ENCODE results near the gene ITGA4. TPM values are rescaled to one million over a fixed set of nuclear protein-coding genes. Genes with fewer than 3 reads are reported as not detected.

The ITGA4 gene
- total RNA-seq, 1 donor from 2014 or later, result 39.4 TPM

GRCh38 chr2:181499231-181499630, 42.0 kb downstream of the ITGA4 start:
- no peak for DNase-seq (ENCODE audit: extremely low read depth, low read depth, low spot score)

- DNase-seq (ENCODE audit: extremely low read depth, low read depth, low spot score), result no peak
Measured at GRCh38 chr2:181500201-181500600, 43.0 kb downstream of the ITGA4 start.

DNA sequence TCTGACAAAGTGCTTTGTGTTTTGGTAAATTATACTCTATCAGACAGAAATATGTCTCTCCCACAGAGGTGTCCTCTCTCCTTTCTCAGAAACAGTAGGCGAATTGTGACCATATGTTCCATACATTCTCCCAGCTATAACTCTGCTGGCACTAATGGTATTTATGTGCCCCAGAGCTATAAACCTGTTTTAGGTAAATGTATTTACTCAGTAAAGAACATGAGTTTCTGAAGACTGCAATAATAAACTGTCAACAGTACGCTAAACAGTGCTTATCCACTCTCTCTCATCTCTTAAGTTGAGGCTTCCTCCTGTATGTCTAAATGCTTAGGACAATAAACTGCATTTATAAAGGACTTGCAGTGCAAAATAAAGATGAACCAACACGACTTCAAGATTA, 58.5 kb downstream of the ITGA4 start:
- DNase-seq (ENCODE audit: extremely low read depth, low read depth, low spot score), result no peak

DNA sequence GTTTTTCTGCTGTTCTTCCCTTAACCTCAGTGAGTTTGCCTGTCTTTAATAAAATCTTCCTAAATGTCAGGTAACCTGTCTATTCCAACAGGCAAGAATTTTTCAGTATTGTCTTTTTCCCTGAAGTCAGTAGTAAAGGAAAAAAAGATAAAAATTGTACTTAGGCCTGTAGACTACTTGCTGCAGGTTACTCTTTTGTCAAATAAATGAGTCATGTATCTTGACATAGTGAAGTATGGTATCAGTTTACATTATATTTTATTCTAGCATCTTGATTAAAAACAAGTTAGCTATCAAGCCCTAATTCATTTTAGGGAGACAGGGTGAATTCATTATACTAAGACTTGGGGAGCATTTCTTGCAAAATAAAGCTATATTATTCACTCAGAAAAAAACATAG, 59.8 kb downstream of the ITGA4 start:
- no peak for DNase-seq (ENCODE audit: extremely low read depth, low read depth, low spot score)

DNA sequence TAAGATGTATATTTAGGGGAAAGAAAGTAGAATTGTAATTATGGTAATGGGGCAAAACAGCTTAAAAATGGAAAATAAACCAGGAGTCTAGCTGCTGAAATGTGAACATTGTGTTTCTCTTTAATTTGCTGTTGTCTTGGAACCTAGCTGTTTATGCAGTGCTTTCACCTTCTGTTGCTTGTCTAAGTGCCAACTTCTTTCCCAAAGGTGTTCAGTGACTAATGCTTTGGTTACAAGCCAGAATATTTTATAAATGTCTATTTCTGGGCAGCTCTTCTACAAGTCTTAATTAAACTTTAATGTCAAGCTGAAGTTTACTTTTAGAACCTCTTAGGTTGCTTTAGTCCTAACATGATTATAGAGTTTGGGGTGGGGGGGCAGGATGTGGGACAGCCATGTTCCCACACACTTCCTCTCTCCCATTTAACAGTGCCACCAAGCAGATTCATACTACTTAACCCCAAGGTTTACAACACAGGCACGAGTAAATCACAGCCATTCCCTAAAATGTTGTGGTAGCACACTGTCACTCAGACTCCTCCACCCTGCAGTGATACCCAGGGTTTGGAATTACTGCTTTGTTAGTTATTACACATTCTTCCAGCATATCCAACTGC, 60.6 kb downstream of the ITGA4 start:
- no peak for DNase-seq (ENCODE audit: extremely low read depth, low read depth, low spot score)

GRCh38 chr2:181520253-181520652, 63.1 kb downstream of the ITGA4 start:
- no peak for DNase-seq (ENCODE audit: extremely low read depth, low read depth, low spot score)

GRCh38 chr2:181523756-181524155, 66.6 kb downstream of the ITGA4 start:
- DNase-seq (ENCODE audit: extremely low read depth, low read depth, low spot score), result no peak

GRCh38 chr2:181526014-181526413, 68.8 kb downstream of the ITGA4 start:
- no peak for DNase-seq (ENCODE audit: extremely low read depth, low read depth, low spot score)

GRCh38 chr2:181527058-181527457, 69.9 kb downstream of the ITGA4 start:
- DNase-seq (ENCODE audit: extremely low read depth, low read depth, low spot score), result no peak

DNA sequence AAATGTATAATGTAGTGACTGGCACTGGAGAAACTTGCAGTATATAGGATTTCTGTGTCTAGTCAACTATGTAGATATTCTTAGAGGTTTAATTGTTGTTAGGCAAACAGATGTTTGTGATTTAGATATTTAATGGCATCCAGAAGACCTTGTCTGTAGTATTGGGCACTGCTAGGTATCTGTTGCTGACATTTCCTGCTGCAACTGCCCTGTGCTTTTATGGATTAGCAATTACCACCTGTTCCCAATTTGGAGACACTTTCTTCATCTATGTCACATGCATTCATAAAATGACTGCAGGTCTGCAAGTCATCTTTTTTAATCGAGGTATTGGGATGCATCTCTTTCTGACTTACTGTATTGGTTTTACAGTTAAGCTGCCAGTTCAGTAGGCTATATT, 71.3 kb downstream of the ITGA4 start:
- DNase-seq (ENCODE audit: extremely low read depth, low read depth, low spot score), result no peak

DNA sequence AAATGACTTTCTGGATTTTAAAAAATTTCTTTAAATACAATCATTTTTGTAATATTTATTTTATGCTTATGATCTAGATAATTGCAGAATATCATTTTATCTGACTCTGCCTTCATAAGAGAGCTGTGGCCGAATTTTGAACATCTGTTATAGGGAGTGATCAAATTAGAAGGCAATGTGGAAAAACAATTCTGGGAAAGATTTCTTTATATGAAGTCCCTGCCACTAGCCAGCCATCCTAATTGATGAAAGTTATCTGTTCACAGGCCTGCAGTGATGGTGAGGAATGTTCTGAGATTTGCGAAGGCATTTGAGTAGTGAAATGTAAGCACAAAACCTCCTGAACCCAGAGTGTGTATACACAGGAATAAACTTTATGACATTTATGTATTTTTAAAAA, 79.5 kb downstream of the ITGA4 start:
- no peak for DNase-seq (ENCODE audit: extremely low read depth, low read depth, low spot score)

- no peak for DNase-seq (ENCODE audit: extremely low read depth, low read depth, low spot score)
Measured at GRCh38 chr2:181540421-181540820, 83.2 kb downstream of the ITGA4 start.

- DNase-seq (ENCODE audit: extremely low read depth, low read depth, low spot score), result no peak
Measured at GRCh38 chr2:181542170-181542569, 85.0 kb downstream of the ITGA4 start.

DNA sequence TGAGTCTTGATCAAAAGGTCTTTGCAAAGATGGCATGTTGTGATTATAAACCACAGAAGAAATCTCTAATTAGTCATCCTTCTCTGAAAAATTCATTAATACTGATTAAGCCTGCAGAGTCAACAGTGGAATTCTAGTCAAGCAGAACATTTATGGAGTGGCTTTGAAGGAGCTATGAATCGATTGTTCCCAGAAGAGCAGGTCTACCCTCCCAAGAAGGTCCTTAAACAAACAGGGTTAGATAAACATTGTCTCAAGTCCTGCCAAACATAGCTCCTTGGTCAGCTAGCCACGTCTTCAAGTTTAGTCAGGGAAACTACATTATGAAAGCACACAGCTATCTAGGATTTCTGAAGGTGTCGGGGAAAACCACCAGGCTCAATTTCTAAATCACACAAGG, 88.9 kb downstream of the ITGA4 start:
- DNase-seq (ENCODE audit: extremely low read depth, low read depth, low spot score), result no peak

DNA sequence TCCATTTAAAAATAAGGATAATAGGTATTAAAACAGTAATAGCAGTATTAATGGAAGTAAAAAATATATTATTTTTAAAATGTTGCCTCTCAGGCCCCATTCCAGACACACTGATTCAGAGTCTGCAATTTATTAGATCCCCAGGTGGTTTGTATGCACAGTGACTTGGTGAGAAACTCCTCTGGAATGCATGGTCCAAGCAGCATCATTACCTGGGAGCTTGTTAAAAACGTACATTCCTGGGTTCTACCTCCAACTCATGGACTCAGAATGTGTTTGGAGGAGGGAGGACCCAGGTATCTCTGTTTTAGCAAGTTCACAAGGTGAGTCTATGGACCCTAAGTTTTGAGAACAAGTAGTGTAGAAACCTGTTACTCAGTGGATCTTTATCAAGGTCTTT, 95.6 kb downstream of the ITGA4 start:
- DNase-seq (ENCODE audit: extremely low read depth, low read depth, low spot score), result no peak

DNA sequence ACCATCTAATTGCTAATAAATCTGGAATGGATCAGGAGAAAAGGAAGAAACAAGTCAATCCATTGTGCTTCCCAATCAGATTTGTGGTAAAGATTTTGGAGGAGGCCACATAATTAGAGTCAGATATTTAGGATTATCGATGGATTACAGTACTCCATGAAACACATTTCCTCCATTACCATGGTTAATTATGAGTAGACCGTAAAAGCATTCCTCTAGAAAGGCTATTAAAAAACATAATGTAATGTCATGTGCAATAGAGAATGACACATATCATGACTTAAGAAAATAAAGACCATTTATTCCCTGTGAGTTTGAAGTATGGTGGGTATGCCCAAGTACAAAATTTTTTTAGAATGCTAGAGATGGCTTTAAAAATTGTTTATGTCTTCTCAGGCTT, 96.1 kb downstream of the ITGA4 start:
- DNase-seq (ENCODE audit: extremely low read depth, low read depth, low spot score), result no peak

GRCh38 chr2:181554061-181554830, 97.1 kb downstream of the ITGA4 start:
- no peak for DNase-seq (ENCODE audit: extremely low read depth, low read depth, low spot score)

- no peak for DNase-seq (ENCODE audit: extremely low read depth, low read depth, low spot score)
Measured at GRCh38 chr2:181558371-181558770, 101.2 kb downstream of the ITGA4 start.

DNA sequence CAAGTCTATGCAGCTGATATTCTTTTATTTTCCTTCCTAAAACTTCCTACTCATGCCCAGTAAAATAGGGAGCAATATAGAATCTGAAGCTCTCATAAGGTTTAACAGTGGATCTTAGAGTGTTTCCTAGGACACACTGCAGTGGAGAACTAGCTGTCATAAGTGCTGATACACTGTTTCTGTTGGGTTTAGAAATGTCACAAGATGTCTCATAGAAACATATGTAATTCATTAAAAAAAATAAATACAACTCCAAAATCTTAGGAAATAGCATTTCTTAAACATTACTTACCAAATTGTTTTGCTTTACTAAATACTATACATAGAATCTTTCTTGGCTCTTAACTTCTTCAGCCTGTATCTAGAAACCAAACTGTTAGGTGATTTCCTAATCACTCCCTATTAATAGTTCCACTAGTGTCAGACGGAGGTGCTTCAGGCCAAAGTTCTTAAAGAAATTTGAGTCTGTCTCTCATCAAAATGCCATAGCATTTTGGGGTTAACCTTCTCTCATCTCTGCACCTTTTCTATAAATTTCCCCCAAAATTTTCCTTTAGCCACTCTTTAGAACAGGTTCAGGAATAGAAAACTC, 106.0 kb downstream of the ITGA4 start:
- DNase-seq (ENCODE audit: extremely low read depth, low read depth, low spot score), result no peak

- no peak for DNase-seq (ENCODE audit: extremely low read depth, low read depth, low spot score)
Measured at GRCh38 chr2:181566334-181567032, 109.3 kb downstream of the ITGA4 start.

DNA sequence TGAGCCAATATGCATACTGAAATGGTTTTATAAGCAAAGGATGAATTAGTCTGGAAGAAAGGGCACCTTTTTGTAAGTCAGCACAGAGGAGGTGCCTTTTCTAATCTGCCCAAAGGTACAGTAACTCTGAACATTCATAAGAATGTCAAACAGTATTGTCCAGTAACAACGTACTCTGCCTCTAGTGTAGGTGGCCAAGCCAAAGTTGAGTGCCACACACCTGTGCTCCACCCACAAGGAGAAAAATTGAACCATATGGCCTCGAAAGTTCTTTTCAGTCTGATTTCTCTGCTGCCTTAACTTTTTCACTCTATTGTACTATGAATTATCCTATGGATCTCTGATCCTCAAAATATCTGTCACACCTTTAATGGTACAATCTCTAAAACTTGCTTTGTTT, 112.9 kb downstream of the ITGA4 start:
- DNase-seq (ENCODE audit: extremely low read depth, low read depth, low spot score), result no peak
